HG02938 (cell line): ENCODE results near the gene KCNJ10.

Source experiments
- ATAC-seq: cut with Tn5 transposase; IDR thresholded peaks from one replicate; pipeline ENCODE4 v1.9.1; 2021; ENCODE audit warnings: mild to moderate bottlenecking, moderate library complexity; ENCODE audit not compliant: unreplicated experiment

KCNJ10 gene

DNA sequence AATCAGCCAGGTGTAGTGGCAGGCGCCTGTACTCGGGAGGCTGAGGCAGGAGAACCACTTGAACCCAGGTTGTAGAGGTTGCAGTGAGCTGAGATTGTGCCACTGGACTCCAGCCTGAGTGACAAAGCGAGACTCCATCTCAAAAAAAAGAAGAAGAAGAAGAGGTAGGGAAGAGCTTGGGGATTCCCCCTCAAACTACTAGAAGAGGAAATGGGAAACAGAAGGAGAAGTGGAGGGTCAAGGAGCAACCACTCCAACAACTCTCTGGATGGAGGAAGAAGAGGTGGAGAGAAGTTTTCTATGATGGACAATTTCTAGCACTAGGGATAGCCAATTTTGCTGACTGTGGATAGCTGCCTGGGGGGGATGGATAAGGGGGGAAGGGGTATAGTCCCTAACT is 101.1 kb downstream of the KCNJ10 start:
- ATAC-seq, result no peak

DNA sequence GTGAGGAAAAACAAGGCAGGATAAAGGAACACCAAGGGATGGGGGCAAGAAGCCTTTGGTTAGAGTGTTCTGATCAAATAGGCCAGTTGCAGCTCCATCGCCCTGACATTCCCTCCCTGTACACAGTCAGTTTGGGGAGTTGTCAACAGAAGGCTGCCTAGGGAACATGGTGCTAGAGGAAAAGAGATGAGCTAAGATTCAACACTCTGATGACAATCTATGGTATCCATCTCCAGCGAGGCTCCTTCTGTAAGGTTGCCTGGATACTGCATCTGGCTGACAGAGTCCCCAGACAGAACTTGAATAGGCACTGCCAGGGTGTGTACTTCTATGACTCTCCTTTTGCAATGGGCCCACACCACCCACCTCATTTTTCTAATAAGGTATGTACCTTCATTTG is 104.7 kb downstream of the KCNJ10 start:
- ATAC-seq, result no peak

DNA sequence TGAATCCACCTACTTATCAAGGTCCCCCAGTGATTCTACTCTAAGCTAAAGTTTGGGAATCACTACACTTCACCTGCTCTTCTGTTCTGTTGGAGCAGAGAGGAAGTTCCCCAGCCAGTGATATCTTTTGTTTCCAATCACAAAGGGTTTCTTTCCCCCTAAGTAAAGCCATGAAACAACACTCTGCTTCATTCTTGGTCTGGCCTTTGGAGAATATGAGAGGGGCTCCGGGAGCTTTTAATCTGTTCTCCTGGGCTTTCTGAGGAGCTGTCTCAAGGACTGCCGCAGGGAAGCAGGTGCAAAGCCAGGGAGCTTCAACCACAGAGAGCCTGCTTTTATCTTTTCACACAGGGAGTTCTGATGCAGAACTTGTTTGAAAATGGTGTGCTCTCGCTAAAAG is 105.8 kb downstream of the KCNJ10 start:
- no peak for ATAC-seq

DNA sequence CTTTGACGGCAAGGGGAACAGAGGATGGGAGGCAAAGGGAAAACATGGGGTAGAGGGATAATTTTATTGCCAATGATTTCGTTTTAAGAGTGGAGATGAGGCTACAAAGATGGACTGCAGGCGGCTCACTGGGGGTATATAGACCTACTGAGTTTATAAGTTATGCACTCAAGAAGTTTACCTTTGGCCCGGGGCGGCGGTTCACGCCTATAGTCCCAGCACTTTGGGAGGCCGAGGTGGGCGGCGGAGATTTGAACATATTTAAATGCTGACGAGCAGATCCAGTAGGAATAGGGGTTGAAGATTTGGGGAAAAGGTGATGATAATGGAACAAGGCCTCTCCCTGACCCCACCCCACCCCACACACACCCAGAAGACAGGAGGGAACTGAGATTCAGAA is 107.8 kb downstream of the KCNJ10 start:
- no peak for ATAC-seq

DNA sequence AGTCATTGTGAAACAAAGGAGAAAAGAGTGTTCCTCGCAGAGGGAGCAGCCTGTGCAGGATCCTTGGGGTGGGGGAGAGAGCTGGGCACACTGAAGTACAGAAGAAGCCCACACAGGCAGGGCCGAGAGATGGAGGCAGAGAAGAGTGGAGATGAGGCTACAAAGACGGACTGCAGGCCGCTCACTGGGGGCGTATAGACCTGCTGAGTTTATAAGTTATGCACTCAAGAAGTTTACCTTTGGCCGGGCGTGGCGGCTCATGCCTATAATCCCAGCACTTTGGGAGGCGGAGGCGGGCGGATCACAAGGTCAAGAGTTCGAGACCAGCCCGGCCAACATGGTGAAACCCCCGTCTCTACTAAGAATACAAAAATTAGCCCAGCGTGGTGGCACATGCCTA is 108.3 kb downstream of the KCNJ10 start:
- no peak for ATAC-seq

DNA sequence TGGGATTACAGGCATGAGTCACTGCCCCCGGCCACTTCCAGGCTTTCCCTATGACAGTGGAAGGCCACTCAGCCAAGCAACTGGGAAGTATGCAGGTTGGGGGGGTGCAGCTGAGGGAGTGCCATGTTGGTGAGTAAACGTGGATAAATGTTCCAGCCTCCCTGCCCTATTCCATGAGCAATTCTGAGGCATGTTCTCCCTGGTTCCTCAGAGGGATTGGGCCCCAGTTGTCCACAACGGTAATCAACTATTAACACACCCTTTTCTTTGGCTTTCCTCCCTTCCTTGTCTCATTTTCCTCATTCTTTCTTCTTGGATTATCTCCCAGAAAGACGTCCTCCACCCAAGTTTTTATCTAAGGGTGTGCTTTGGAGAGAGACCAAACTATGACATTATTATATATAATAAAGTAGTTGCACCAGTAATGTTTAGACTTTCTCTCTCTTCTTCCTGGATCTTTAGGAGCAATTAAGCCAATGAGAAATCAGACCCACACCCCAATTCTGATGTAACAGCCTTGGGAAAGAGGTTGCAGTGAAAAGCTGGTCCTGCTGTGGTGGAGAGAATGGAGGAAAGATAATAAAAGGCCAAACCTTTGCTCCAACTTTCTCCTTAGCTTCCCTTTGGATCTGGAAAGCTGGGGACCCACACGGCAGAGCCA is 109.1 kb downstream of the KCNJ10 start:
- no peak for ATAC-seq

DNA sequence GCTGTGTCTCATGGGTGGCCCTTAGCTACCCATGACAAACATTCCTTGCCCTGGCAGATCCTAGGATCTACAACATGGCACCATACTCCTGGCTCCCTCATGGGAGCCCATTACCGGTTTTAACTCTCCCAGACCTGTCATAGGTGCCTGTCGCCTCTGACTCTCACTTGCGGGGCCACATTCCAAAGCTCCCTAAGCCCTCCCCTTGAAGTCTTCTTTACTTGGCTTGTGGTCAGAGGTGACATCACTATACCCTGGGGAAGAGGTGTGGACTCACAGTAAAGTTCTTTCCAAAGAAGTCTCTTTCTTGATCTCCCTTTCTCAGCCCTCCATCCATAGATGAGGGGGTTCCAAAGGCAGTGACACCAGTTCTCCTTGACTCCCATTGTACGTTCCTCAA is 110.5 kb downstream of the KCNJ10 start:
- no peak for ATAC-seq

DNA sequence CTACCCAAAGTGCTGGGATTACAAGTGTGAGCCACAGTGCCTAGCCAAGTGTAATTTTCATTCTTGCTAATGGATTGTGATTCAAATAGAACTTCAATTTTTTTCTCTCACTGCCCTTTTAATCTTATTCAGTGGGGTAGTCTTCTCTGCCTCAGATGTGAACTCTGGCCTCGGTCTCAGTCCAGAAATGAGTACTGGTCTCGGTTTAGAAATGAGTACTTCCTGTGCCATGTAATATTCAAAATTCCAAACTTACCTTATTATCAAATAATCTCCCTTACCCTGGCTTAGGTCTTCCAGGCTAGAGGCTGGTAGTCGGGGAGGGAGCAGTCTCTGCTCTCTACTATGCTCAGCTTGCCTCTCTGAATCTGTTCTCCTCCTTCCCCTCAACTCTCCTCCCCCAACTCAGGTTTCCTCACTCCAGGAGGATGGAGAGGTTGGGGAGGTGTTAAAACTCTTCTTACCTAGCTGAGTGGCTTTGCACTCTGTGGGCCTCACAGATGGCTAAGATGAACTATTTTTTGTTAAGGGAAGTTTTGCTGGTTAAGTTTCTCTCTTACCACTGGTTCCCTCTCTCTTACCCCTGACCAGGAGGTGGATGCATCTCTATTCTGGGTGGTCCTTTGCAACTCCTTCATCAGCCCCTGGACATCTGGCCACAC is 111.1 kb downstream of the KCNJ10 start:
- ATAC-seq, result no peak

DNA sequence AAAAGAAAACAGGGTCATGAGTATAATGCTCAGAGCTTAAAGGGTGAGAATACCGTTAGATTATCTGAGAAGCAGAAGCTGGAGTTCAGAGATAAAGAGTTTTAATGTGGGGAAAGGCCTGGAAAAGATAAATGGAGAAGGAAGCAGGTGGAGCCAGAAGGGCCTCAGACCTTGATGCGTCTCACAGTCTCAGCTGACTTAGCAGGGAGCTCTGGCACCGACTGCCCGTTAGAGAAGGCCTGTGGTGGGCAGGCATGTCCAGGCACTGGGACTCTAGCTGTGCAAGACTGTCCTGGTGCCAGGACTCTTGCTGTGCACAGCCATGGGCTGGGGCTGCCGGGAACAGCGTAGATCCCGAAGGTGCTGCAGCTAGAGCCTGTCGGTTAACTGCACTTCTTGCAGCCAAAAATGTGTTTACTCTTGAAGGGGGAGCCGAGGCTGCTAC is 112.1 kb downstream of the KCNJ10 start:
- ATAC-seq, result no peak

DNA sequence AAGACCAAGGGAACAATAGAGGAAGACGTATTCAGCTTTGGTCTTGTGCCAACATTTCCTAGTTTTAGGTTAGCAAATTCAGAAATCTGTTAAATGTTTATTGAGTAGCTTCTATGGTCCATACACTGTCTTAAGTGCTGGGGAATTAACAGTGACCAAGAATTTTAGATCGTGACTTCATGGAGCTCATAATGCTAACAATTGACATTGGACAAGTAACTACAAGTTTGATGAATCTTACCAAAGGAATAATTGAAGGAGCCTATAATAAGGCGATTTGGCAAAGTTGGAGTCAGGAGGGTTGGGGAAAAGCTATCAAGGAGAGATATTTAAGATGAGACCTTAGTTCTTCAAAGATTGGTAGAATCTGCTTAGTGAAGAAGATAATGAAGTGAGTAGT is 114.5 kb downstream of the KCNJ10 start:
- ATAC-seq, result no peak

DNA sequence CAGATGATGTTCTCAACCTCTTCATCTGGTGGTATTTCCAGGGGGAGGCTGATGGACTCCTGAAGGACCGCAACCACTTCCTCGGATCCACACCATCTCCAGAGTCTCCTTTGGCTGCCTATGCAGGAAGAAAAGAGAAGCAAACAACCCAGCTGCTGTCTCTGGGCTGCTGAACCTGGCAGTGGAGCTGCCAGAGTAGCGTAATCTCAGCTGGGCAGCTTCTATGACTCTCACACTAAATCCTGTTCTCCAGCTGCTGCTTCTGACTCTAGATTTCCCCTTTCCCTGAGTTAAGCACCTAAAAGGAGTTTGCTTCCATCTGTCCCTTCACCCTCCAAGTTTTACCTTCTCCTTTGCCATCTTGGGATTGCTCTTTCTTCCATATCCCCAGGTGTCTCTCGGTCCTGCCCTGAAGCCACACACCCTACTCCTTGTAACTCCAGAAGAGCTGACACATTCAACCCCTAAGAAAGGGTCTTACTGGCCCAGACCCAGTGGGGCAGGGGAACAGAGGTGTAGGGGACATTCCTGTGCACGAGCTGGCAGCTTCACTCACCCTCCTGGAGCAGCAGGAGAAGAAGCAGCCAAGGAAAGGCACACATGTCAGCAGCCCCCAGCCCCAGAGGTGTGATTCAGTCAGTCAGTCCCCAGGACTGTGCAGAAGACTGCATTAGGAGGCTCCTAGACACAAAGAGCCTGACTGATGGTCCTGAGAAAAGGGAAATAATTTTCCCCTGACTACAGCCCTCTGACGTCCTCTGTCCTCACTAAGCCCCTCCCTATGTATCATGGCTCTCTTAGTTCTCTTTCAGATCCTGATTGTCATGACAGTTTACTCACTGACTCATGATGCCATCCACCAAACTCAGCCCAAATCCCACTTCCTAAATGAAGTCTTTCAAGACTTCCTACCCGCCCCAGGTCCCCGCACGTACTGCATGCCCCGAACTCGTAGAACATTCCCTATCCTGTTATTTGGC is 116.1 kb downstream of the KCNJ10 start, which contains the start of gene SLAMF9:
Gene SLAMF9 (minus strand): TSS at position 702 of the 980 bp plus-strand sequence. CDS start 100 bp downstream, at position 602.
- ATAC-seq, result no peak

DNA sequence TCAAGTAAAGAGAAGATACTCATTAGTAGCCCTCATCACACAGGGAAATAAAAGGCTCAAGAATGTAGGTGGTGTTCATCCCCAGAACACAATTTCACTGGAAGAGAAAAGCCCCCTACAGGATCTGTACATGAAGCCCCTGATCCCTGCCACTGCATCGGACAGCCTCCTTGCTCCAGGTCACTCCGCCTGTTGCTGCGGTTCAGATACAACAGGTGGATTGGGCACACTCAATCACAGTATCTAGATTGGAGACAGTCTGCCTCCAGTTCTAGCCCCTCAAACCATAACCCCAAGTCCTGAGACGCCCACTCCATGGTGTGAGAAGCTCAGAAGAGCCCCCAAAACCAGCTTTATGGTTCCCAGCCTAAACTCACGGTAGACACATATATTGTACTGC is 117.0 kb downstream of the KCNJ10 start:
- ATAC-seq, result no peak

DNA sequence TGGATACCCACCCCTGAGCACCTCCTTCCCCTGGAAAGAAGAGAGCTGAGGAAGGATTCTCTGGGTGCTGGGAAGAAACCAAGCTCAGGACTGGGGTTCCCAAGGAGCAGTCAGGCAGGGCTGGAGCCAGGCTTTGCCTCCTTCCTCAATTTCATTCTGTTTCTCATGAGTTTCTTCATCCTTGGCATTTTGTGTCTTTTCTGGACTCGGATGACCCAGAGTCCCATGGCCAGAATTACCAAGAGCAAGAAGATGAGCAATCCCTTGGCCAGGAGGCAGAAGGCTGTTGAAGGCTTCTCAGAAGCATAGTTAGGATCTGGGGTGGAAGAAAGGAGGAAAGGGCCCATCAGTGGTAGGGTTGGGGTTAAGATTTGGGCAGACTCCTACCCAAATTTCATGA is 118.4 kb downstream of the KCNJ10 start:
- no peak for ATAC-seq

DNA sequence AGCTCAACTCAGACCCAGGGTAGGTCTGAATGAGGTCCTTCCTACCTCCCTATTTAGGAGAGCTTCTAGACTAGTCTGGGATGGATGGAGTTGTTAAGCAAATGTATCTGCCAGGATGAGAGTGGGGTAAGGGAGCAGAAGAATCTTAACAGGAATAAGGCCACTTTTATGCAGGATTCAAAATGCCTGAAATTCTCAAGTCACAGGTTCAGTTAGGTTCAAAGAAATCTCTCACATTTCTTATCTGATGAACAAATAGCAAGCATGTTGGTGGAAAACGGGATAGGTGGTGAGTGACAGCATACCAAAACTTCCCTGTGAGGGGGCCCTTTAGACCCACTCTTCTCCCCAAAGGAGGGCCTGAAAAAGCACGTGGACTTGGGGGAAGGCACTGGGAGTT is 118.9 kb downstream of the KCNJ10 start:
- no peak for ATAC-seq

DNA sequence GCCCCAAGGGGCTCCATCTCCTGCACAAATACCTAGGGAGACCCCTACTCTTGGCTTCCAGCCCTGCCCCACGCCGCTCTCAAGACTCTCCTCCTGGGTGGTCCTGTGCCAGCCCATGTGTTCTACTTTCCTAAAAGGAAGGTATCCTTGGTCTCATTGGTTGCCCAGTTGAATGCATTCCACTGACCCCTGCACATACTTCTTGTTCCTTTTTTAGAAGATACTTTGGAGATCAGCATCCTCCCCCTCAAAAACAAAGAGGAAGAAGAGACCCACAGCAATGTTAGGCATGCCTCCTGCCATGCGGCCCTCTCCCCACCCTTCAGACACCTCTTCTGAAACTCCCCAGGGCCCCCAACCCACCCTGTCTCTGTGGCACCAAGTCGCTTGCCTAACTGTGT is 120.0 kb downstream of the KCNJ10 start:
- no peak for ATAC-seq

DNA sequence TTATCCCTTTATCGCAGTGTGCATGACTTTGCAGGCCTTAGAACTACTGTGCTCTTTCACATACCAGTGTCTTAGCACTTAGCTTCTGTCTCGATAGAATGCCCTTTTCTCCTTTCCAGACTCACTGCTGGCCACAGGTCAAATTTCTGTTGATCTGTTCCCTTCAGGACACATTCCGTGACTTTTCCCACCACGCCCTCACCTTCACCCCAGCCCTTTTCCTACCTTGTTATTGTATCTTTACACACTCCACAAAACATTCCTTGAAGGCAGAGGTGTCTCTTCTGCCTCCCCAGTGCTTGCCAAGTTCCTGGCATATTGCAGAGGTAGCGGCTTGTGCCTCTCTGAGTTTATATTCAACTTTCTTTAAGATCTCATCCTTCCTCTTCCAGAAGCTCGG is 120.8 kb downstream of the KCNJ10 start:
- no peak for ATAC-seq
